GM23338 (cell line): ENCODE measurements around the gene SNX30.

Experiments
- CREB1 ChIP-seq: fragments of 250-450 bp; sonication (Bioruptor Pico); IDR thresholded peaks from 2 replicates; pipeline ENCODE4 v1.5.0; 2020; ENCODE audit warnings: low read depth, mild to moderate bottlenecking, moderate library complexity
- EZH2 ChIP-seq: fragments of 200-600 bp; sonication (generic); IDR thresholded peaks from one replicate; pipeline ENCODE4 v1.8.0; 2017; ENCODE audit warnings: antibody characterized with exemption, mild to moderate bottlenecking, low read depth; ENCODE audit not compliant: unreplicated experiment
- EZH2phosphoT487 ChIP-seq: fragments of 200-600 bp; sonication (generic); IDR thresholded peaks from one replicate; pipeline ENCODE4 v1.8.1; 2018; ENCODE audit warnings: antibody characterized with exemption; ENCODE audit not compliant: unreplicated experiment
- JUNB ChIP-seq: IDR thresholded peaks from one replicate; pipeline ENCODE4 v1.6.1; 2016; ENCODE audit warnings: antibody characterized with exemption; ENCODE audit not compliant: unreplicated experiment
- NANOG ChIP-seq: IDR thresholded peaks from 2 replicates; pipeline ENCODE4 v1.6.1; 2016; ENCODE audit warnings: antibody characterized with exemption, borderline replicate concordance
- POLR2AphosphoS5 ChIP-seq: IDR thresholded peaks from 2 replicates; pipeline ENCODE4 v1.6.1; 2016; ENCODE audit warnings: antibody characterized with exemption, low read depth
- ZNF114 ChIP-seq: fragments of 250-450 bp; sonication (Bioruptor Pico); IDR thresholded peaks from 2 replicates; pipeline ENCODE4 v1.5.0; 2020; ENCODE audit warnings: mild to moderate bottlenecking, moderate library complexity
- TF ChIP-seq, protein P1 (sequence below), 2 experiments: fragments of 200-600 bp in 1 of 2; sonication (generic) in 1 of 2; conservative IDR thresholded peaks; 2 replicates each; pipeline versions ENCODE4 v1.5.1 to v1.6.1; 2016 to 2017; ENCODE audit warnings: antibody characterized with exemption in 2 of 2, low read depth in 2 of 2, mild to moderate bottlenecking in 2 of 2, moderate library complexity in 1 of 2
- TF ChIP-seq, protein P2 (sequence below): IDR thresholded peaks from 2 replicates; pipeline ENCODE4 v1.6.1; 2016; ENCODE audit warnings: antibody characterized with exemption
- TF ChIP-seq, protein P3 (sequence below): IDR thresholded peaks from one replicate; pipeline ENCODE4 v1.6.1; 2018; ENCODE audit warnings: antibody characterized with exemption; ENCODE audit not compliant: unreplicated experiment

GRCh38 chr9:112792670-112793069 is 42.1 kb downstream of the SNX30 start:
- TF ChIP-seq, protein P1, sequence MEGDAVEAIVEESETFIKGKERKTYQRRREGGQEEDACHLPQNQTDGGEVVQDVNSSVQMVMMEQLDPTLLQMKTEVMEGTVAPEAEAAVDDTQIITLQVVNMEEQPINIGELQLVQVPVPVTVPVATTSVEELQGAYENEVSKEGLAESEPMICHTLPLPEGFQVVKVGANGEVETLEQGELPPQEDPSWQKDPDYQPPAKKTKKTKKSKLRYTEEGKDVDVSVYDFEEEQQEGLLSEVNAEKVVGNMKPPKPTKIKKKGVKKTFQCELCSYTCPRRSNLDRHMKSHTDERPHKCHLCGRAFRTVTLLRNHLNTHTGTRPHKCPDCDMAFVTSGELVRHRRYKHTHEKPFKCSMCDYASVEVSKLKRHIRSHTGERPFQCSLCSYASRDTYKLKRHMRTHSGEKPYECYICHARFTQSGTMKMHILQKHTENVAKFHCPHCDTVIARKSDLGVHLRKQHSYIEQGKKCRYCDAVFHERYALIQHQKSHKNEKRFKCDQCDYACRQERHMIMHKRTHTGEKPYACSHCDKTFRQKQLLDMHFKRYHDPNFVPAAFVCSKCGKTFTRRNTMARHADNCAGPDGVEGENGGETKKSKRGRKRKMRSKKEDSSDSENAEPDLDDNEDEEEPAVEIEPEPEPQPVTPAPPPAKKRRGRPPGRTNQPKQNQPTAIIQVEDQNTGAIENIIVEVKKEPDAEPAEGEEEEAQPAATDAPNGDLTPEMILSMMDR (conservative IDR thresholded peaks at IDR 0.05; ENCODE audit: low read depth in 2 of 2): no peak
- TF ChIP-seq, protein P2, sequence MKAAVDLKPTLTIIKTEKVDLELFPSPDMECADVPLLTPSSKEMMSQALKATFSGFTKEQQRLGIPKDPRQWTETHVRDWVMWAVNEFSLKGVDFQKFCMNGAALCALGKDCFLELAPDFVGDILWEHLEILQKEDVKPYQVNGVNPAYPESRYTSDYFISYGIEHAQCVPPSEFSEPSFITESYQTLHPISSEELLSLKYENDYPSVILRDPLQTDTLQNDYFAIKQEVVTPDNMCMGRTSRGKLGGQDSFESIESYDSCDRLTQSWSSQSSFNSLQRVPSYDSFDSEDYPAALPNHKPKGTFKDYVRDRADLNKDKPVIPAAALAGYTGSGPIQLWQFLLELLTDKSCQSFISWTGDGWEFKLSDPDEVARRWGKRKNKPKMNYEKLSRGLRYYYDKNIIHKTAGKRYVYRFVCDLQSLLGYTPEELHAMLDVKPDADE: no peak
- TF ChIP-seq POLR2AphosphoS5: no peak
- TF ChIP-seq EZH2: no peak
- no peak for TF ChIP-seq EZH2phosphoT487
- no peak for TF ChIP-seq ZNF114 (CRISPR knock-in tag)
- TF ChIP-seq, protein P3, sequence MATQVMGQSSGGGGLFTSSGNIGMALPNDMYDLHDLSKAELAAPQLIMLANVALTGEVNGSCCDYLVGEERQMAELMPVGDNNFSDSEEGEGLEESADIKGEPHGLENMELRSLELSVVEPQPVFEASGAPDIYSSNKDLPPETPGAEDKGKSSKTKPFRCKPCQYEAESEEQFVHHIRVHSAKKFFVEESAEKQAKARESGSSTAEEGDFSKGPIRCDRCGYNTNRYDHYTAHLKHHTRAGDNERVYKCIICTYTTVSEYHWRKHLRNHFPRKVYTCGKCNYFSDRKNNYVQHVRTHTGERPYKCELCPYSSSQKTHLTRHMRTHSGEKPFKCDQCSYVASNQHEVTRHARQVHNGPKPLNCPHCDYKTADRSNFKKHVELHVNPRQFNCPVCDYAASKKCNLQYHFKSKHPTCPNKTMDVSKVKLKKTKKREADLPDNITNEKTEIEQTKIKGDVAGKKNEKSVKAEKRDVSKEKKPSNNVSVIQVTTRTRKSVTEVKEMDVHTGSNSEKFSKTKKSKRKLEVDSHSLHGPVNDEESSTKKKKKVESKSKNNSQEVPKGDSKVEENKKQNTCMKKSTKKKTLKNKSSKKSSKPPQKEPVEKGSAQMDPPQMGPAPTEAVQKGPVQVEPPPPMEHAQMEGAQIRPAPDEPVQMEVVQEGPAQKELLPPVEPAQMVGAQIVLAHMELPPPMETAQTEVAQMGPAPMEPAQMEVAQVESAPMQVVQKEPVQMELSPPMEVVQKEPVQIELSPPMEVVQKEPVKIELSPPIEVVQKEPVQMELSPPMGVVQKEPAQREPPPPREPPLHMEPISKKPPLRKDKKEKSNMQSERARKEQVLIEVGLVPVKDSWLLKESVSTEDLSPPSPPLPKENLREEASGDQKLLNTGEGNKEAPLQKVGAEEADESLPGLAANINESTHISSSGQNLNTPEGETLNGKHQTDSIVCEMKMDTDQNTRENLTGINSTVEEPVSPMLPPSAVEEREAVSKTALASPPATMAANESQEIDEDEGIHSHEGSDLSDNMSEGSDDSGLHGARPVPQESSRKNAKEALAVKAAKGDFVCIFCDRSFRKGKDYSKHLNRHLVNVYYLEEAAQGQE: no peak
- TF ChIP-seq CREB1 (CRISPR knock-in tag): no peak
- TF ChIP-seq JUNB: no peak
- TF ChIP-seq NANOG: no peak
